GM12891 (cell line): ENCODE measurements around the gene DENND4A.

ENCODE experiments used
- PAX5 ChIP-seq: IDR thresholded peaks from 2 replicates; pipeline ENCODE4 v1.6.1; 2011; ENCODE audit warnings: low read length, moderate library complexity, mild to moderate bottlenecking; ENCODE audit not compliant: insufficient read depth, severe bottlenecking
- POLR2A ChIP-seq: IDR thresholded peaks from 2 replicates; pipeline ENCODE4 v1.6.1; 2011; ENCODE audit warnings: low read depth, low read length, control low read depth
- POLR2AphosphoS5 ChIP-seq: IDR thresholded peaks from 2 replicates; pipeline ENCODE4 v1.6.1; 2011; ENCODE audit warnings: low read depth, low read length, control low read depth
- POU2F2 ChIP-seq: IDR thresholded peaks from 2 replicates; pipeline ENCODE4 v1.6.1; 2011; ENCODE audit warnings: low read depth, mild to moderate bottlenecking, control low read depth, low read length, moderate library complexity
- SPI1 ChIP-seq: IDR thresholded peaks from 2 replicates; pipeline ENCODE4 v1.6.1; 2011; ENCODE audit warnings: low read depth, low read length, control low read depth
- TAF1 ChIP-seq: IDR thresholded peaks from 2 replicates; pipeline ENCODE4 v1.6.1; 2011; ENCODE audit warnings: low read depth, low read length, control low read depth

DNA sequence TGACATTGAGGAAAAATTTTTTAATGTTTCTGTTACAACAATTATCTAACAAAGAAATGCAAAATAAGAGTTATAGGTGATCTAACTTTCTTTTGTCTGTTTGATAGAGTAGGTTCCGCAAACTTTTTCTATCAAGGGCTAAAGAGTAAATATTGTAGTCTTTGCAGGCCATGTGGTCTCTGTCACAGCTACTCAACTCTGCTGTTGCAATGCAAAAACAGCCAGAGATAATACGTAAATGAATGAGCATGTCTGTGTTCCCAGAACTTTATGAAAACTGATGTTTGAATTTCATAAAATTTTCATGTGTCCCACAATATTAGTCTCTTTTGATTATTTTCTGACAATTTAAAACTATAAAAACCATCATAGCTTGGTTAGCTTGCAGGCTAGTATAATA is 97.0 kb downstream of the DENND4A start:
- TF ChIP-seq POLR2AphosphoS5: no peak
- TF ChIP-seq POLR2A: no peak
- no peak for TF ChIP-seq TAF1
- TF ChIP-seq SPI1: no peak
- no peak for TF ChIP-seq PAX5
- no peak for TF ChIP-seq POU2F2
